Cardiac fibroblast (primary cell): Measurements from ENCODE around the gene NDST1.

Source experiments
- DNase-seq, 2 donors: peaks; one replicate each; pipeline versions ENCODE4 v3.0.0 to v3.0.0-alpha.2; 2010; ENCODE audit warnings: low read depth in 2 of 2
- H3K4me3 ChIP-seq, 2 donors: replicated peaks in 1 of 2; 1 replicate in 1 of 2; 2 replicates in 1 of 2; pipeline ENCODE4 v1.5.1; 2011; ENCODE audit warnings: low read depth in 2 of 2, low read length in 2 of 2, mild to moderate bottlenecking in 2 of 2, moderate library complexity in 1 of 2
- TF ChIP-seq, protein P1 (sequence below): IDR thresholded peaks from one replicate; pipeline ENCODE4 v1.5.1; 2011; ENCODE audit warnings: low read depth, mild to moderate bottlenecking, low read length, inconsistent platforms

Gene NDST1

DNA sequence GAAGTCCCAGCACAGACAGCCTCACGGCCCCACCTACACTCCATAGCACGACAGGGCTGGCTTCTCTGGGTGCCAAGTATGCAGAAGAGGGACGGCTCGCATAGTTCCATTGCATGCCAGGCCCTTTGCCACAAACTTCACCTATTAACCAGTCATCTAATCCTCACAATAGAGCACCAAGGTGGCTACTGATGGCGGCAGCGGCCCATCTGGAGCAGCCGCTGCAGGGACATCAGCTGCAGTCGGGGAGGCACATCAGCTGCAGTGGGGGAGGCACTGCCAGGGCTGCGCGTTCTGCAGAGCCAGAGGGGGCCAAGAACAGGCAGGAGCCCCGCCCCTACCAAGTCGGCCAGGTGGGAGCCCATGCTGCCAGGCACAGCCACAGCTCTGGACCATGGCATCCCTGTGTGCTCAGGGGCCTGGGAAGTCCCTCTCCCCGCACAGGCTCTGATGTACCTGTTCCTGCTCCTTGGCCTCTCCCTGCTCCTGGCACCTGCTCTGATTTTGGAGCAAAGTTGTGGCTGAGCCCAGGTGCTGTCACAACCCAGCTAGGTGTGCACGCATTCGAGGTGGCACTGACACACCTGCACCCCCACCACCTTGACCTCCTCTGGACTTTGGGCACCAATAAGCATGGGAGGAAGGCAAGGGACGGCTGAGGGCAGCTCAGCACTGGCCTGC, 71.0 kb downstream of the NDST1 start:
- no peak overlapping the region for H3K4me3 ChIP-seq
- no peak for DNase-seq

DNA sequence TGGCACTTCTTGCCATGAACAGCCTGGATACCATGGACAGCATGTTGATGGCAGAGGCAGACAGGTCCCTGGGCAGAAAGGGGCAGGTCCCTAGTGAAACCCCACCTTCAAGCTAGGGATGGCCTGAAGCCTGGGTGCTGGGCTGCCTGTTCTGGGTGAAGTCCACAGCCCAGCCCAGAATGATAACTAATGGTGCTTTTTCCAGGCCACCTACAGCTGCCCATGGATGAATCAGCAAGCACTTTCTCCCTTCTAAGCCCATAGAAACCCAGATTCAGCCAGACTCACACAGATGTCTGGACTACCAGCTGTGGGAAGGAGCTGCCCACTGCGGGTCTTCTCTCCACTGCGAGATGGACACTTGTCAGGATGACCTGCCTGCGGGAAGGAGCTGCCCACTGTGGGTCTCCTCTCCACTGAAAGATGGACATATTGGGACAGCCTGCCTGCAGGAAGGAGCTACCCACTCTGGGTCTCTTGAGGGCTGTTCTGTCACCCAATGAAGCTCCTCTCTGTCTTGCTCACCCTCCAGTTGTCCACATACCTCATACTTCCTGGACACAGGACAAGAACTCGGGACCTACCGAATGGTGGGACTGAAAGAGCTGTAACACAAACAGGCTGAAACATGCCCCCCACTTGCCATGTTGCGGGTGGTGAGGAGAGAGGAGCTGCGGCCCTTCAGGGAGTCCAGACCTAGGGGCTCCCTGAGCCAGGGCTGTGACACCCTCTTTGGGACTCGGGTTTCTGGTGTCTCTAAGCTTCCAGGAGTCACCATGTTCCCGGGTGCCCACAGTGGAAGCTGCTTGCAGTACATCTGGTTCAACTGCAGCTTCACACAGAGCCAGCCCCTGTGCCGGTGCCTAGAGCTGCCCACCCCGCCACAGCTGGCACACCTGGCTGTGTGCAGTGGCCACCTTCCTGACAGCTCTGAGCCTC, 71.8 kb downstream of the NDST1 start:
- no peak for DNase-seq
- TF ChIP-seq, protein P1, sequence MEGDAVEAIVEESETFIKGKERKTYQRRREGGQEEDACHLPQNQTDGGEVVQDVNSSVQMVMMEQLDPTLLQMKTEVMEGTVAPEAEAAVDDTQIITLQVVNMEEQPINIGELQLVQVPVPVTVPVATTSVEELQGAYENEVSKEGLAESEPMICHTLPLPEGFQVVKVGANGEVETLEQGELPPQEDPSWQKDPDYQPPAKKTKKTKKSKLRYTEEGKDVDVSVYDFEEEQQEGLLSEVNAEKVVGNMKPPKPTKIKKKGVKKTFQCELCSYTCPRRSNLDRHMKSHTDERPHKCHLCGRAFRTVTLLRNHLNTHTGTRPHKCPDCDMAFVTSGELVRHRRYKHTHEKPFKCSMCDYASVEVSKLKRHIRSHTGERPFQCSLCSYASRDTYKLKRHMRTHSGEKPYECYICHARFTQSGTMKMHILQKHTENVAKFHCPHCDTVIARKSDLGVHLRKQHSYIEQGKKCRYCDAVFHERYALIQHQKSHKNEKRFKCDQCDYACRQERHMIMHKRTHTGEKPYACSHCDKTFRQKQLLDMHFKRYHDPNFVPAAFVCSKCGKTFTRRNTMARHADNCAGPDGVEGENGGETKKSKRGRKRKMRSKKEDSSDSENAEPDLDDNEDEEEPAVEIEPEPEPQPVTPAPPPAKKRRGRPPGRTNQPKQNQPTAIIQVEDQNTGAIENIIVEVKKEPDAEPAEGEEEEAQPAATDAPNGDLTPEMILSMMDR = no peak

More for the DNA sequence above, 71.0 kb downstream of the NDST1 start:
- TF ChIP-seq, protein P1 = no peak

DNA sequence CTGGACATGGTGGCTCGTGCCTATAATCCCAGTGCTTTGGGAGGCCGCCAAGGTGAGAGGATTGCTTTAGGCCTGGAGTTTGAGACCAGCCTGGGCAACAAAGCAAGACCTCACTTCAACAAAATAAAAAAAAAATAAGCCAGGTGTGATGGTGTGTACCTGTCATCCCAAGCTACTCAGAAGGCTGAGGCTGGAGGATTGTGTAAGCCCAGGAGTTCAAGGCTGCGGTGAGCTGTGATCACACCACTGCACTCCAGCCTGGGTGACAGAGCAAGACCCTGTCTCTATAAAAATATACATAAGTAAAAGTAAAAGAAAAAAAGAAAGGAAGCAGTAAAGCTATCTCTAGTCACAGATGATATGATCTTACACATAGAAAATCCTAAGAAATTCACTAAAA, 73.0 kb downstream of the NDST1 start:
- no peak for DNase-seq
- no peak overlapping the region for H3K4me3 ChIP-seq
- TF ChIP-seq, protein P1 = no peak

More for the DNA sequence above, 71.8 kb downstream of the NDST1 start:
- no peak overlapping the region for H3K4me3 ChIP-seq

DNA sequence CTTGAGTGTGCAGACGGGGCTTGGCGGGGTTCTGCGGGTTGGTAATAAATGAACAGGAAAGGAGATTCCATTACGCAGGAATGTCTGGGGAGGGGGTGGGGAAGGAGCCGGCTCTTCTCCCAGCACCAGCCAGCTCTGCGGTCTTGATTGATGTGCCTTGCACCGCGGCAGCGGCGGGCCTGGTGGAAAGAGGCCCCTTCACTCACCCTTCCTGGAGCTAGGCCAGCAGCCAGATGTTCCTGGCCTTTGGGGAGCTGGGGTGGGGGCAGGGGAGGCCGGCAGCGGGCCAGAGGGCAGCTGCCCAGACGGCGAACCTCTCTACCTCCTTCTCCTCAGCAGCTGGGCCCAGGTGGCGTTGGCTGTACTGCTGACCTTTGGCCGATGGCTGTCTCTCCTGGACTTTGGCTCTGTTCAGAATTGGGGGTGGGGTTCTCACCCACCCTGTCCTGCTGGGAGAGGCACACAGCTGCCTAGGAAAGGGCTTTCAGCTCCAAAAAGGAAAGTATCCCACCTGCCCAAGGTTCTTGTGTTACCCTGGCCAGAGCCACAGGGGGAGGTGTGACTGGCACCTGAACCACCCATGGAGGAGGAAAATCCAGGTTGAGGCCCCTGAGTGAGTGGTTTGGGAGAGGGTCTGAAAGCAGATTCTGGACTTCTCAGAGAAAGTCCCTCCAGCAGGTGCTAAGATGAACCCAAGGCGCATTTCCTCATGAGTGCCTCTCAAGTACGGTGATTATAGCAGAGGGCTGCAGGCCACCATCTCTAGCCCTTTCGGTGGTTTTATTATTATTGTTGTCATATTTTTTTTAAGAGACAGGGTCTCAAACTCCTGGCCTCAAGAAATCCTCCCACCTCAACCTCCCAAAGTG, 74.5 kb downstream of the NDST1 start:
- TF ChIP-seq, protein P1 = no peak
- DNase-seq = peak; percentile 32 to 80
- H3K4me3 ChIP-seq = no peak overlapping the region

DNA sequence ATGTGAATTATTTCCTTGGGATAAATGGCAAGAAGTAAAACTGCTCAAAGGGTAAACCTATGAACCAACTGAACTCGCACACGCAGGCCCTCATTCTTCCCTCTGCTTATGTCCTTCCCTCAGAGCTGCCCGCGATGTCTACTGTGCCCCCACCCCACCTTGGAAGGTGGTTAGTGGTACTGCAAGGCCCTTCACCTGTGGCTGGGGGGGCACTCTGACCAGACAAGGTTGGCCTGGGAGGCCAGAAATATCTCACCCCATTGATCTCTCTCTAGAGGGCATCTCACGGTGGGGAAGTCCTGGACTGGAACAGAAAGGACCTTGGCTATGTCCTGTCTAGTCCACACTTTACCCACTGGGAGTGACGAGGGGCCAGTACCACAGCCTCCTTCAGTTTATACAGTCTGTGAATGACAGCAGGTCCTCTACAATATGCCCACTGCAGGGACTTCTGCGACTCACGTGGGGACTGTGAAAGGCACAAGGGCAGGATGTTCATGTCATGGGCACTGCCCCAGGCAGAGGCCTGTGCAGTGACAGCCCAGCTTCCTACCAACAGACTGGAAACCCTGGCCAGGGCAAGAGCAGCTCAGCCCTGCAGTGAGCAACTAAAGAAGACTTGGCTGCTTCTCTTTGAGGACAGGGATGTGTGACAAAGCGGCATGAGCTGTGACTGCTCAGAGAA, 75.8 kb downstream of the NDST1 start:
- H3K4me3 ChIP-seq = no peak overlapping the region
- DNase-seq = no peak
- TF ChIP-seq, protein P1 = no peak
